ENCODE data around the gene PRR36.

The PRR36 gene

DNA sequence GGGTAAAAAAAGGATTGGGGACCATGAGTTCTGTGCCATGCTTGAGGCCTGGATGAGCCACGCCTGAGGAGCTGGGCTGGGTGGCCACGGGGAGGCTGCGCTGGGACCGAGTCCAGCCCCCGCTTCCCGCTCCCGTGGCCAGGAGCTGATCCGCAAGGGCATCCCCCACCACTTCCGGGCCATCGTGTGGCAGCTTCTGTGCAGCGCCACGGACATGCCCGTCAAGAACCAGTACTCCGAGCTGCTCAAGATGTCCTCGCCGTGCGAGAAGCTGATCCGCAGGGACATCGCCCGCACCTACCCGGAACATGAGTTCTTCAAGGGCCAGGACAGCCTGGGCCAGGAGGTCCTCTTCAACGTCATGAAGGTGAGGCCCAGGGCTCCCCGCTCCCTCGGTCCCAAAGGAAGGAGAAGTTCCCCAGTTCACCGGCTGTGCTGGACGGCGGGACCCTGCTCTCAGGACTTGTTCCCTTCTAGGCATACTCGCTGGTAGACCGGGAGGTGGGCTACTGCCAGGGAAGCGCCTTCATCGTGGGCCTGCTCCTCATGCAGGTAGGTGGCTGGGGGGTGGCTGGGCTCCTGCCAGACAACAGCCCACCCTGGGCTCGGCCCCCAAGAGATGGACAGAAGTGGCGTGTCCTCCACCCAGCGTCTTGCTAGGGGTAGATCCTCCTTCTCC lies 25.3 kb downstream of the PRR36 start:
- no peak for DNase-seq (ENCODE audit: low read depth)
- no peak overlapping the region for H3K4me3 ChIP-seq (ENCODE audit: control insufficient read depth, low read depth, low read length)
- TF ChIP-seq CTCF (conservative IDR thresholded peaks at IDR 0.05; ENCODE audit: control insufficient read depth, insufficient read depth, low read depth, low read length): no peak

DNA sequence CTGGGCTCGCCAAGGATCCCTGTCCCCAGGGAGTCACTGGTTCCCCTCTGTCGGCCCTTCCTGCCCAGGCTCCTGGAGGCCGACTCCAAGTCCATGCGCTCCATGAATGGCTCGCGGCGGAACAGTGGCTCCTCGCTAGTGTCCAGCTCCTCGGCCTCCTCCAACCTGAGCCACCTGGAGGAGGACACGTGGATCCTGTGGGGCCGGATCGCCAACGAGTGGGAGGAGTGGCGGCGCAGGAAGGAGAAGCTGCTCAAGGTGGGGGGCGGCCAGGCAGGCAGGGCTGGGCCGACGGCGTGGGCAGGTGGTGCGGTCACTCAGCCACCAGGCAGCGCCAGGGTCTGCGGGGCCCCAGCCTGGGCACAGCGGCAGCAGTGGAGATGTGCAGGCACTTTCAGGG lies 26.5 kb downstream of the PRR36 start:
- no peak overlapping the region for H3K4me3 ChIP-seq (ENCODE audit: control insufficient read depth, low read depth, low read length)
- TF ChIP-seq CTCF (conservative IDR thresholded peaks at IDR 0.05; ENCODE audit: control insufficient read depth, insufficient read depth, low read depth, low read length): no peak
- DNase-seq (ENCODE audit: low read depth): no peak

DNA sequence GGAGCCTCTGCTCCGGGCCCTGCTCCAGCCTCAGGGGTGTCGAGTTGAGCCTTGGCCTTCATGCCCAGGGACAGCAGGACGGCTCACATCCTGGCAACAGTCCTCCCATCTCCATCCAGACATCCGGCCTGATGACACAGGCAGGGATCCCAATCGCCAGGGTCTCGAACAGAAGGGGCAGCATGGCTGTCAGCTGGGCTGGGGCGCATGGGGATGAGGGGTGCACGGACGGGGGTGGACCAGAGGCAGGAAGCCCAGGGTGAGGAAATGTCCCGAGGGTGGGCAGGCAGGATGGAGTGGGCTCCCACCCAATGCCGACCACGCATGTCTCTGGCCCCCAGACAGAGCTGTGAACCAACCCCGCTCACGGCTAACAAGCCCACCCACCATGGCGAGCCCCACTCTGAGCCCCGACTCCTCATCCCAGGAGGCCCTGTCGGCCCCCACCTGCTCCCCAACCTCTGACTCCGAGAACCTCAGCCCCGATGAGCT lies 28.0 kb downstream of the PRR36 start:
- DNase-seq (ENCODE audit: low read depth): no peak
- TF ChIP-seq CTCF (conservative IDR thresholded peaks at IDR 0.05; ENCODE audit: control insufficient read depth, insufficient read depth, low read depth, low read length): no peak
- H3K4me3 ChIP-seq (ENCODE audit: control insufficient read depth, low read depth, low read length): no peak overlapping the region

DNA sequence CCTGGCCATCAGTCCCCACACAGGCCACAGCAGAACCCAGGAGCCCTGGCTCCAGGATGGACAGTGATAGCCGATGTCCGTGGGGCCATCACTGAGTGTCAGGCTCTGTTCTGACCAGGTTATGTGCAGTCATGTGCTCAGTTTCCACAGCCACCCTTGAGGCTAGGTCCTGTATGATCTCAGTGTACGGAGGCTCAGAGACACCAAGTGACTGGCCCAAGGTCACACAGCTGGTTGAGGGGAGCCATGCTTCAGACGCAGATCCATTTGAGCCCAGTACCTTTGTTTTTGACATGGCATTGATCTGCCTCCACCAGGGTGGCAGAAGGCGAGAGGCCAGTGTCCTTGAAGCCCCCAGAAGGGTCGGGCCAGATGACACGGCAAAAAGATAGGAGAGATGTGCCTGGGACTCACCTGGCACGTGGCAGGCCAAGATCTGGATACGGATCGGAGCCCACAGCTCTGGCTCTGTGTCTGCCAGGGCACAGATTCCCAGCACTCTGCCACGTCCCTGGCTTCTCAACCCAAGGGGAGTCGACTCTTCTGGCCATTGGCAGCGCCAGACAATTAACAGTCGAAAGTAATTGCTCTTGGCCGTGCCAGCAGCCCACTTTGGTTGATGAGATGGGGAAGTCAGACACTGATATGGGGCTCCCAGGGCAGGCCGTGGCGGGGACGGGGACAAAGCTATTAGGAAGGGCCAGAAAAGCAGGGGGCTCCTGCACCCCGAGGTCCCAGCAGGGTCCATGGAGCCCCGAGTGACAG lies 28.6 kb downstream of the PRR36 start:
- no peak for DNase-seq (ENCODE audit: low read depth)
- no peak for TF ChIP-seq CTCF (conservative IDR thresholded peaks at IDR 0.05; ENCODE audit: control insufficient read depth, insufficient read depth, low read depth, low read length)
- H3K4me3 ChIP-seq (ENCODE audit: control insufficient read depth, low read depth, low read length): no peak overlapping the region

DNA sequence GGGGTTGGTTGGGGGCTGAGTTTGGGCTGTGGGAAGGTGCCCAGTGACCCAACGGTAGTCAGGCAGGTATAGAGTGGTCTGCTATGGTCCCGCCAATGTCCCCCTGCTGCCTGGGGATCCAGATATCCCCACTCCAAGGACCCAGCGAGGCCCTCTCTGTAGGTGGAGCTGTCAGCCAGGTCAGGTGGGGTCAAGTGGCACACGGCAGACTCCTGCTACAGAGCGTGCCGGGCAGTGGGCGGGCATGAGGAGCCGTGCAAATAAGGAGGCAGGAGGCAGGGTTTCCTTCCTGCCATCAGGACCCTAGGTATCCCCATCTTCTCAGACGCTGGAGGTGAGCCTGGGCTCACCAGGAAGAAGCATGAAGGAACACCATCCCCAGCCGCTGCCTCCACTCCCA lies 29.2 kb downstream of the PRR36 start:
- H3K4me3 ChIP-seq (ENCODE audit: control insufficient read depth, low read depth, low read length): no peak overlapping the region
- no peak for TF ChIP-seq CTCF (conservative IDR thresholded peaks at IDR 0.05; ENCODE audit: control insufficient read depth, insufficient read depth, low read depth, low read length)
- DNase-seq (ENCODE audit: low read depth): no peak

GRCh38 chr19:7844405-7844804 lies 29.8 kb downstream of the PRR36 start:
- TF ChIP-seq CTCF (conservative IDR thresholded peaks at IDR 0.05; ENCODE audit: control insufficient read depth, insufficient read depth, low read depth, low read length): no peak
- no peak overlapping the region for H3K4me3 ChIP-seq (ENCODE audit: control insufficient read depth, low read depth, low read length)
- DNase-seq (ENCODE audit: low read depth): no peak
